Measurements from ENCODE around the gene LRP2.
"Not testable (repeated sequence)": the region's sequence is repeated elsewhere in the genome, so short reads cannot be mapped to it uniquely, and the experiment has no call there.

LRP2 gene

DNA sequence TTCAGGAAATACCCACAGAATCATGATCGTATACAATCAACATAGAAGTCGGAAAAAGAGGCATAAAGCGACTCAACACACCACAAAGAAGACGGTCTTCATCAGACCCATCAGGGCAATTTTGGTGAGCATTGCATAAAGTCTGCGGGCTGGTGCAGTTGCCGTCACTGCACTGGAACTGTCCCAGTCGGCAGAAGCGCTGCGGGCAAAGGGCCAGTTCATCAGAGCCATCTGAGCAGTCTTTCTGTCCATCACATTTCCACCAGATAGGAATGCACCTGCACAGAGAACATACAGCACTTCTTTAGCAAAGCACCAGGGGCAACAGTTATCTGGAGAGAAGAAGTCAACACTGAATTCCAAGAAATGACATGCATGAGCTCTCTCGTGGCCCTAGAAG, 187.2 kb downstream of the LRP2 start:
- no peak for DNase-seq (ENCODE audit: low spot score)

DNA sequence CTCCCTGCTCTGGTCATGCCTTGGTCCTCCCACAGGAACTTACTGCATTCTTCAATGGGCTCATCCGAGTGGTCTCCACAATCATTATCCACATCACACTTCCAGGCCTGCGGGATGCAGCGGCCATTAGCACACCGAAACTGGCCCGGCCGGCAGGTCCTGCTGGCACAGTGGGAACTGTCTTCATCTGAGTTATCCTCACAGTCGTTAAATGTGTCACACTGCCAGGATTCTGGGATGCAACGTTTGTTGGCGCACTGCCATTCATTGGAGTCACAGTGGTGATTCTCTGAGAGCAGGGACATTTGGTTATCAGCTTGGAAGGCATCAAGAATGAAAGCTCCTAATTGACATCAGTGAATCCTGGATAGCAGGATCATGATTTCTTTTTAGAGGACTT, 188.5 kb downstream of the LRP2 start:
- no peak for DNase-seq (ENCODE audit: low spot score)

DNA sequence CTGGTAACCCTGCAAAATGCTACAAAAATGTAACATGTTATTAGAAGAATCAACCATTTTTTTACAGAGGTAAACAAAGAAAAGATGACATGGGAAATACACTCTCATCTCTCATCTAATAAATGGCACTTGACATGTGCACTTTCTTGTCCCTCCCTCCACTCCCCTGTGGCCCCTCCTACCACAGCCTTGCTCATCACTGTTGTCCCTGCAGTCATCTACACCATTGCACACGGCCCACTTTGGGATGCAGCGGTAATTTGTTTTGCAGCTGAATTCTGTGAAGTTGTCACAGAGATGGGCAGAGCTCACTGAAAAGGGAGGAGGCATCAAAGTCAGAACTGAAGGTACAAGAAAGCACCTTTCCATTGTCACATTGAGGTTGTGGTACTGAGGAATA, 189.4 kb downstream of the LRP2 start:
- no peak for DNase-seq (ENCODE audit: low spot score)

DNA sequence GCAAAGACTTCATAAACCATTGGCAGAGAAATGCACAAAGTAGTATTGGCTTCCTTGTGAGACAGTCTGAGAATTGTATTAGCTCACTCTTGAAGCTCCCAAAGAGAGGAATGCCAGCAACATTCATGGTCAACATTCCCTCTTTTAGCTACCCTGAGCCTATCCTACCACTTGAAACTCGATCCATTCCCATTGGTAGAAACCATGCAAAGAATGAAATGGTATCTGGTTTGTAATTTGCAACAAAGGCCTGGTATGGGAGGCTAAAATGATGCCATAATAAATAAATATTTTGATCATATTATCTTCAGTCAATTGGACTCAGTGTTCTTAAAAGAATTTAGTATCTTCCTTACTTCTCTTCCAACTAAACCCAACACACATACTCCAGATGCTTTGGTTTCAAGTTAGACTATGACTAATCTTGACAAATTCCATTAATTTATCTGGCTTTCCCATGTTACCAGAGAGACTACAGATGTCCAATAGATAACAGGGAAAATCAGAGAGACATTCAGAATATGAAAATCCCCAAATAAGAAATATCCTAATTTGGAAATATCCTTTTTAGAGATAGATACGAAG, 190.1 kb downstream of the LRP2 start:
- no peak for DNase-seq (ENCODE audit: low spot score)

DNA sequence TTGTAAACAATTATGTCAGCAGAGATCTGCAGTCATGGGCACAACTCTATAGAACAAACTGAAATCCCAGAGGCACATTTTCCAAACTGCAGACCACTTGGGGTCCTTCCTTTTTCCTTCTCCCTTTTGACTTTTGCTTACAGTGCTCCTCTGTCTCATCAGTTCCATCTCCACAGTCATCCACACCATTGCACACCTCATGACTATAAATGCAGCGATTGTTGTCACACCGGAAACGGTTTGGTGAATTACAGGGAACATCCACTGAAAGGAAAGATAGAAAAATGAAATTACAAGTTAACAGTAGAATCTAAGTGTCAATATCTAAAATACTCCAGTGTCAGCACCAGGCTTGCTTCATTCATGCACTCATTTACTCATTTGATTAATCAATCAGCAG, 196.5 kb downstream of the LRP2 start:
- DNase-seq (ENCODE audit: low spot score), result no peak

DNA sequence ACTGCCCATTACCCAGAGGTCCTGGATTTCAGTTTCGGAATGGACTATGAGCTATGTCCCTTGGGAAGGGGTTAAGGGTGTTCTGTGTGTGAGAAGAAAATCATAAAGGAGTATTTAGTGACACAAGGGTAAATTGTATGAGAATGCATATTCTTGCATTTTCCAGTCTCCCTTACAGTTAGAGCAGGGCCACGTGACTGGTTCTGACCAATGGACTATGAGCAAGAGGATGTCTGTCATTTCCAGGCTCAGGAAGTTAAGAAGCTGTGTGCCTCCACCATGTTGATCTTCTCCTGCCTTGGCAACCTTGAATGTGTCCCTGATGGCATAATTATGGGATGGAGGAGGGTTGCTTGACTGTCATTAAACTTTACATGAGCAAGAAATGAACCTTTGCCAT, 198.0 kb downstream of the LRP2 start:
- DNase-seq (ENCODE audit: low spot score), result no peak

DNA sequence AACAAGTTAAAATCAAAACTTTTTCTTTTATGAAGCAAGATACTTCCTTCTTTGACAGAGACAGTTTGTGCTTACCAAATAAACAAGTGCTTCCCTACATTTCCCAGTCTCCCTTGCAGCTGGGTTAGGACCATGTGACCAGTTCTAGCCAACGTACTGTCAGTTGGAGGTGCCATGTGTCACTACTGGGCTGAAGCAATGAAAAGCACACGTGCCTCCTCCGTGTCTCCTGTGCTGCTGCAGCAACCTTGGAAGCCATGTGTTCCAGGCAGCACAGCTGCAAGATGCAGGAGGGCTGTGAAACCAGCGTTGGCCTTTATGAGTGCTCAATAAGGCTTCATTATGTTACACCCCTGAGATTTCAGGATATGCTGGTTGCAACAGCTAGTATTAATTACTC, 199.7 kb downstream of the LRP2 start:
- no peak for DNase-seq (ENCODE audit: low spot score)

DNA sequence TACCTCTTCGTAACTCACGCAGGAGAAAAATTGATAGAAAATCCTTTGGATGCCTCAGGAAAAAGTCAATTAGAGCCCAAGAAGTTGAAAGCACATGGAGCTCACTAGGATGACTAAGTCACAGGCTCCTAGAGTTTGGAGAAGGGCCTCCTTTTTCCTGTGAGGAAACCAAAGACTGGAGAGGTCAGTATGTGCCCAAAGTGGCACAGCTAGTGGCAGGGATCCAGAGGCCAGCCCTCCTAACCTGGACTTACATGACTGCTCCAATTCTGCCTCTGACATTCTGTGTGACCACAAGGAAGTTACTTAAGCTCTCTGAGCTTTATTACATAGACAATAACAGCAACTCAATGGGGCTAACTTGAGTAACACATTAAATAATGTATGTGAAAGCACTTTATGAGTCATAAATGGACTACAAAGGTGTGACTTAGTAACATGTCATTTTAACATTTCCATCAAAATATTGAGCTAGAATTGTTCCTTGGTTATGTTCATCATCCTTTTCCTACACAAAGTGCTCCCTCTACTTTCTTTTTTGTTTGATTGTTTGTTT, 201.3 kb downstream of the LRP2 start:
- no peak for DNase-seq (ENCODE audit: low spot score)

DNA sequence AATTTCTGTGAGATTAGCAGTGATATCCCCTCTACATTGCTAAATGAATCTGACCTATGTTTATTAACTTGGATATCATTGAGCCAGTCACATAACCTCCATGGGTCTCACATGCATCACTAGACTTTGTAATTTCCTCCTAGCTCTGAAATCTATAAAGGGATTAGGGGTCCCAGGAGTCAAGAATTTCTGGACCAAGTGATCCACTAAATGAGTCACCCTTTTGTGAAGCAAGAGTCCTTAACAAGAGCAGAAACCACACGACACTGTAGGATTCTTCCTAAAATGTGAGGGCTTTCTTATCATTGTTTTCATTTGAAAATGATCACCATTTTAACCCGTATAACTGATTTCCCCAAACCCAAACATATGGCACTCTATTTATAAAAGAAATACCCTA, 202.6 kb downstream of the LRP2 start:
- no peak for DNase-seq (ENCODE audit: low spot score)

DNA sequence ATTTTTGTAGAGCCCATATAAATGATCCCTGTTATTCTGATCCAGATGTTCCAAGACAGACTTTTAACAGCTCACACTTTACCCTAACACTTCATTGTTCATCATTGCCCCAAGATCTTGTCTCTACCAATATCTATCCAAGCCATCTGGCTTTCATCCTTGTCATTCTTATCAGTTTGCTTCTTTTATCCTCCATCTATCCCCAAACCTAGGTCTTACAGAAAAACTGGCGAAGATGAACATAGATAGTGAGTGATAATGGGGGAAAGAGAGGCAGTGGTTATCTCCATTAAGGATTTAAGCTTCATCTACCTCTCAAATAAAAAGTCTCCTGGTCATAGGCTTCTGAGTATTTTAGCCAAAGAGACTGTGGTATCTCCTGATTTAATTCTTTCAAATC, 203.5 kb downstream of the LRP2 start:
- no peak for DNase-seq (ENCODE audit: low spot score)

DNA sequence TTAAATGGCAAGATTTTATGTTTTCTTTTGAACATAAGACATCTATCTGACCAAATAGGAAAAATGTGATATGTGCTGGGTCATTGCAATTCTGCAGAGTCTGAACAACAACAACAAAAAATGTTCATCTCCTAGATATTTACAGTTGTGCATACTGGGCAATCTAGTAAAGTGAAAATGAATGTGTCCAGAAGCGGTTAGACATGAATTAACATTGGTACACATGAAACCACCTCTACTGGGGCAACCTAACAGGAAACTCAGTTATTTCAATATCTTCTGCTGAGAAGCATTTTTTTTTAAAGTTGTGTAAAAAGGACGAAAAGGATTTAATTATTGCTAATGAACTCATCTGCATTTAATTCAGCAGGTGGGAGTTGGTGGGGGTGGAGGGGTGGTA, 216.1 kb downstream of the LRP2 start:
- DNase-seq (ENCODE audit: low spot score), result no peak

DNA sequence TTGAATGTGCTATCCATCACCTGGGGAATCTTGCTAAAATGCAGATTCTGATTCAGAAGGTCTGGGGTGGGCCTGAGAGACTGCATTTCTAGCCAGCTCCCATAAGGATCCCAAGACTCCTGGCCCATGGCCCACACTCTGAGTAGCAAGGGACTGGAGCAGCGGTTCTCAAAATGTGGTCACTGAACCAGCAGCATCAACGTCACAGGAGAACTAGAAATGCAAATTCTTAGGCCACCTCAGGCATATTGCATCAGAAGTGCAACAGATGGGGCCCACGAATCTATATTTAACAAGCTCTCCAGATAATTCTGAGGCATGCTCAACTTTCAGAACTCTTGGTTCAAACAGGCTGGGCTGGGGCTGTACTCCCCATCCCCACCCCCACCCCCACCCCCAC, 218.3 kb downstream of the LRP2 start:
- no peak for DNase-seq (ENCODE audit: low spot score)

DNA sequence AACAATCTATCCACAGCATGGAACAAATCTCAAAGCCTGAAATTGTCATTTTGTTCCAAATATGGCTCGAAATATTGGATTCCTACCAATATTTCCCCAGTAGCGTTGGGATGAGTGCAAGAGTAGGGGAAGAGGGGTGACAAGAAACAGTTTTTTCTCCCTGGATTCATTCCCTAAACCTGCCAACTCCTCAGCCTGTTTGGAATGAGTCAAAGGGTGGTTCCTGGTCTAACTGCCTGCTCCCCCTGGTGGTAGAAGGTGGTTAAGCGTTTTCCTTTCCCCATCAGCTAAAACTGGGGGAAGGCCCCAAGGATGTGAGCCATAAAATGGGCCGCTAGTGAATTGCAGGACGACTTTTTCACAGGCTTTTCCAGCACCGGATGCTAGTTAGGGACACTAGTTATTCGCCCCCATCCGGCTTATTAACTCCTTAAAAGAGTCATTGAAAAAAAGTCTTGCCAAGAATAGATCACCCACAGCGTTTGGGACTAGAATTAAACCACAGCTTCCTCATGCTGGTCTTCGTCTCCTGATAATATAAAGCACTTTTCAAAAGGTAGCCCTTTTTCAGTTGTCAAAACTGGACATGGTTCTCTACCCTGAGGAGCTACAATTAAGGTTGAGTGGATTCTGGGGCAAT, 220.5 kb downstream of the LRP2 start:
- peak; percentile 56 for DNase-seq (ENCODE audit: low spot score)

DNA sequence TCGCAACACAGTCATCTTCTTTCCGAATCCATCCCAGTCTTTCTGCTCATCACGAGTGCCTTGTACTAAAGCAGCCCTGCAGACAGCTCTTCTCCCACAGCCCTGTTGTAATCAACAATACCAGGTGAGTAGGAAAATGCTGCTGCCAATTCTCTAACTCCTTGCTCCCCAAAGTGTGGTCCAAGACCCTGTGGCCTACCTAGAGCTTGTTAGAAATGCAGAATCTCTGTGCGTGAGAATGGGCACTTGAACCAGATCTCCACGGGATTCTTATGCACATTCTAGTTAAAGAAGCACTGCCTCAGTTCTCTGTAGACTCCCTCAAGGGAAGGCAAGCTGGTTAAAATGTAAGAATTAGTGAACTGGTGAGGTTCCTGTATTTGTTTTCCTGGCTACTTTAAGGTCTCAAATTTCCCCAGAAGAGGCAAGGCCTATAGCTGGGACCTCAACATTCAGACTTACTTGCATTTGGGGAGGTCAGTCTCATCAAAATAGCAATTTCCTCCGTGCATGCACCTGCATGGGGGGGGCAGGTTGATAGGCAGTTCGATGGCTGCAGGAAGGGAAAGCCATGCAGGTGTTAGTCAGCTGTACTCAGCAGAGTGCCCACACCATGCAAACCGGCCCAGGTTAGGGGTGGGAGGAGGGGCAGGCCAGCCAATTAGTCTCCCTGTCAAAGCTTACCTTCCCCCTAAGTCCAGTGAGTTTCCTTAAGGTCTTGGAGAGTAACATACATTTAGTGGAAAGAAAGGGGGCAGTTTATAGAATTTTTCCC, 222.2 kb downstream of the LRP2 start:
- DNase-seq (ENCODE audit: low spot score), result no peak

DNA sequence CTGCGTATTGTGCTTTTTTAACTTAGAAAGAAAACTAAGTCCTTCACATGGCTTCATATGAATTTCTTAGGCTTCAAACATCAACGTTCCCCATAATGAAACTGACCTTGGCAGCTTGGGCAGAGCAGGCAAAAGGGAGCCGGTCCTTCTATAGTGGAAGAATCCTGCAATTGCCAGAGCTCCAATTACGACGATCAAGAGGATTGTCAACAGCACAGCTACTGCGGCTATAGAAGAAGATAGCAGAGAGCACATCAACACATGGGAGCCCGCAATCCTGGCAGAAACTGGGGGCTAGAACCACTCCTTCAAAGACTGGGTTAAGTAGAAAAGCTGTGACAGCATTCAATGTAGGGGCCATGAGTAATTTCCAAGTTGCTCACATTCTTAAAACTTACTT, 223.2 kb downstream of the LRP2 start:
- DNase-seq (ENCODE audit: low spot score), result no peak

DNA sequence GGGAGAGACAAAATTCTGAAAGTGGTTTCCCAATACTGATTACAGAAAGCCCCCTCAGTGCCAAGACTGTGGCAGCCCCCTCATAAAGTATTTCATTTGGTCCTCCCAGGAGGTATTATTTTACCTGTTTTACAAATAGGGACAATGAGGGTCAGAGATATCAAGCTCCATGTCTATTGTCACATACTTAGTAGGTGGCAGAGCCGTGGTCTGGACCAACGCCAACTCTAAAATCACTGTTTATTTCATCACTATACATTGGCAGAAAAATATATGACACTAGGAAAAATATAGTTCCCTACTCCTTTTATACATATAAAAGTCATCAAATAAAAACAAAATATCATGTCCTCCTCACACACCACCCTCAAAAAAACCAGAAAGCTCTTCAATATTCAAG, 224.4 kb downstream of the LRP2 start:
- no peak for DNase-seq (ENCODE audit: low spot score)

DNA sequence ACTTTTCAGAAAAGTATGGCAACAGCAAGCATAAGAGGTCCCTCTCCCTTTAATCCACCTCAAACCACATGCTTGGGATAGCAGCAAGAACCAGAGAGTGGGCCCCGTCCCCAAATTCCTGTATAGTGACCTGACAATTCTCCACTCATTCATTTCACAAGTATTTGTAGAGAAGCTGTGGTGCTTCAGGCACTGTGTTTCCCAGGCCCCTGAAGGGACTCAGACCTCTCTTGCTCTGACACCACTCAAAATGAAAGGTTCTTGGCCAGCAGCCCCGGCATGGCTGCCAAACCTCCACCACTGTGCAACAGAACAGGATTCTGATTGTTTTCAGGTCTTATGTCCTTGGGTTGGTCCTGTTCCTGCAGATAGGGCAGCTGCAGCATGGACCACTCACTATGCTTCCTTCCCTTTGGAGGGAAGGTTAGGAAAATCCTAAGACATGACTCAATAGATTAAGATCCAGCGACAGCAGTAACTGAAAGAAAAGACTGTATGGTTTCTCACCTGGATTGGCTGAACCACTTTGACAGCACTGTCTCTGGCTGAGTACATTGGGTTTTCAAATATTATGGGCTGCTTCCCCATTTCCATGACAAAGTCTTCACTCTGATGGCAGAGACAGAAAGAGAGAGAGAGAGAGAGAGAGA, 225.3 kb downstream of the LRP2 start:
- no peak for DNase-seq (ENCODE audit: low spot score)

DNA sequence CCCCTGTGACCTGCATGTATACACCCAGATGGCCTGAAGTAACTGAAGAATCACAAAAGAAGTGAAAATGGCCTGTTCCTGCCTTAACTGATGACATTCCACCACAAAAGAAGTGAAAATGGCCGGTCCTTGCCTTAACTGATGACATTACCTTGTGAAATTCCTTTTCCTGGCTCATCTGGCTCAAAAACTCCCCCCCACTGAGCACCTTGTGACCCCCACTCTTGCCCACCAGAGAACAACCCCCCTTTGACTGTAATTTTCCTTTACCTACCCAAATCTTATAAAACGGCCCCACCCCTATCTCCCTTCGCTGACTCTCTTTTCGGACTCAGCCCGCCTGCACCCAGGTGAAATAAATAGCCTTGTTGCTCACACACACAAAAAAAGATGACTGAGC, 225.9 kb downstream of the LRP2 start:
- not testable (repeated sequence) for DNase-seq (ENCODE audit: low spot score)

DNA sequence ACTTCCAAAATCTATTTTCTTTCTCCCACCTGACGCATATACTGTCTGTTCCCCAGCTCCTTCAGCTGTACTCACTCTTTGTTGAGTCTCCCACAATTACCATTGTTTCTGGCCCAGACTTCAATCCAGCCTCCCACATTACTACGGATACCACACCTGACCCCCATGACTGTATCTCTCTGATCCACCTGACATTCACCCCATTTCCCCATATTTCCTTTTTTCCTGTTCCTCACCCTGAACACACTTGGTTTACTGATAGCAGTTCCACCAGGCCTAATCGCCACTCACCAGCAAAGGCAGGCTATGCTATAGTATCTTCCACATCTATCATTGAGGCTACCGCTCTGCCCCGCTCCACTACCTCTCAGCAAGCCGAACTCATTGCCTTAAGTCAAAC, 228.1 kb downstream of the LRP2 start:
- not testable (repeated sequence) for DNase-seq (ENCODE audit: low spot score)

DNA sequence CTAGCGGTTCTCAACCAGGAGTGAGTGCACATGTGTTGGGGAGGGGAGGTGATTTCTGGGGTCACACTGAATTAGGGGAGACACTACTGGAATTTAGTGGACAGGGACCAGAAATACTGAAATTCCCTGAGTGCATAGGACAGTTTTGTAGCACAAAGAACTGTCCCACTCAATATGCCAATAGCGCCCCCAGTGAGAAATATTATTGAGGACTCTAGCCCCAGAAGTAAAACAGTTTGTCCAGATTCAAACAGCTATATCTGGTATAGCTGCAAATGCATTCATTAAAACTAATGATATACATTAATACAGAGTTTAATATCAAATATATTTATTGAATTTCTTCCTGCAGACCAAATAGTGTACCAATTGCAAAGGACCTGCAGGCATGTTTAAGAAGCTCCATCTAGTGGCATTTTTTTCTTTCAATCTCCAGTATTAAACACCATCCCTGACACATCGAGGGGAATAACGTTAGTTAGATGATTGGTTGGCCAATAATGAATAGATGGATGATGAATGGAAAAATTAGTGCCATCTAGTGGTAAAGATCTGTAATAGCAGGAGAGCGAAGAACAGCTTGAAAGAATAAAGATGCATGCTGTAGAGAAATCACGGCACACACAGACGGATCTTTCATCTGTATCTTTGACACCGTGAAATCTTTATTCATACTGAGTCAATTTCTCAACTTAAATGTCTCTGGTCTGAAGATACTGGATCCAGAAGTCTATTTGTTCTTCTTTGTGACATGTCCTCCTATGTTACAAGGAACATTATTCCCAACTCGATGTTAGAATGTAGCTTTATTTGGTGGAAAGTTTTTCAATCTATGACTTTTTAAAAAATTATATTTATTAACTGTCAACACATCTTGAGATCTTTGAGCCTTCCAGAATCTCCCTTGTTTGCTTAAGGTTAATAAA, 230.5 kb downstream of the LRP2 start:
- peak; percentile 52 for DNase-seq (ENCODE audit: low spot score)

DNA sequence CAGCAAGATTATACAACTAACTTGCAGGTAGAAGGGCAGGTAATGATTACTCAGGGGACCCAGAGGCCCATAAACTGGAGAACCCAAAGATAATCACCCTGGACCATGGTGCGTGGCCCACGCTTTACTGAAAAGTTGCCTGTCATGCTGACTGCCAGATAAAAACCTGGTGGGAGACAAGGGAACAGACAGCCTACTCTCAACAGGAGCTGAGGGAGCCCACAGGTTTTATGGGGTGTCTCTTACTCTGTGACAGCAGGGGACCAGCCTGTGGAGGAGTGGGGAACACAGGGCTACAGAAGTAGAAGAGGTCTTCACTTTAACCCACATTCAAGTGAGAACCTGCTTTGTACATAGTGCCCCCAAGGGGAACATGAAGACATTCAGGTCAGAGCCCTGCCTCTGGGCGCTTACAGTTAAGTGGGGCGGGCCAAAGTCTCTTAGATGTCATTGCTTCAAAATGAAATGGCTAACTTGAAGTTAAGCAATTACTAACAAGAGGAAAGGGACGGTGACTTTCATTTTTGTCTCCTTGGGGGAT, 232.6 kb downstream of the LRP2 start:
- no peak for DNase-seq (ENCODE audit: low spot score)

All from hematopoietic multipotent progenitor cell treated with erythropoietin and hydrocortisone succinate and interleukin-3 and kit ligand, for 17 days (in vitro differentiated cells).